ENCODE data around the gene CARD9. TPM values are rescaled to one million over a fixed set of nuclear protein-coding genes. Genes with fewer than 3 reads are reported as not detected.

Gene CARD9
- total and polyA plus RNA-seq, 2 of the 8 experiments (the other 6 are each of a cell fraction or from before 2014, with no cell fraction given) = 0.15 to 1.1 TPM

GRCh38 chr9:136410500-136411287 lies 37.2 kb upstream of the CARD9 start, which contains the start of the genes ENTR1 and PMPCA (continued):
- TF ChIP-seq GTF2F1 (IDR thresholded peaks at IDR 0.05; ENCODE audit: borderline replicate concordance, low read depth, low read length) (no peak), GABPA (IDR thresholded peaks at IDR 0.05; ENCODE audit: borderline replicate concordance, insufficient read depth, low read length) (peak; percentile 95), POLR2AphosphoS5 (IDR thresholded peaks at IDR 0.05; ENCODE audit: low read depth, low read length) (peak; percentile 96), PHF8 (conservative IDR thresholded peaks at IDR 0.05; ENCODE audit: low read depth, low read length) (peak; percentile 92), TAF7 (optimal IDR thresholded peaks at IDR 0.05; ENCODE audit: borderline replicate concordance, low read depth, low read length) (peak; percentile 86), SUZ12 (IDR thresholded peaks at IDR 0.05; ENCODE audit: low read length) (no peak), SIN3A (conservative IDR thresholded peaks at IDR 0.05 in 1 of 2, IDR thresholded peaks at IDR 0.05 in 1 of 2; ENCODE audit: low read depth in 1 of 2, low read length in 2 of 2) (peak; percentile 73 to 78; a peak in 2 of 4 replicates)
